GM19455 (cell line): Measurements from ENCODE around the gene GTF2H2C.
"Not testable (repeated sequence)": the region's sequence is repeated elsewhere in the genome, so short reads cannot be mapped to it uniquely, and the experiment has no call there.

Experiments used
- ATAC-seq: cut with Tn5 transposase; IDR thresholded peaks from one replicate; pipeline ENCODE4 v1.9.1; 2021; ENCODE audit not compliant: unreplicated experiment

GTF2H2C gene

DNA sequence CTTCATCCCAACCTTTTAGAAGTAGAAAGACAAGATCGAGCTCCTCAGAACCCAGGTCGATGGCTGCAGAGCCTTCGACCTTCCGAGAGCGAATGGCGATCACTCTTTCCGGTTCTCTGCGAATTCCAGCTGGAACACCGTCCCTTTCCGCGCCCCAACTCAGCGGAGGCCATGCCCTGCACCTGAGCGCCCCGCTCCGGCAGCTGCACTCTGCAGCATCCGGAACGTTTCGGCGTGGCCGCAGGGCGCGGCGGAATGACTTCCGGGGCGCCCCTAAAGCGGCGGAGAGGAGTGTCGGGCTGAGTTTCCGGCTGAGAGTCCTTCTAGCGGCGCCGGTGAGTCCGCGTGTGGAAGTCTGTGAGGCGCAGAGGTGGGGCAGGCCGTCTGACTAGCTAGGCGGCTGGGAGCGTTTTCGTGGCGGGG is at the start of gene GTF2H2C:
GTF2H2C (plus strand) TSS at position 284 of the 423 bp plus-strand sequence. CDS start 4,942 bp downstream, outside the sequence.
- peak; percentile 94 for ATAC-seq

DNA sequence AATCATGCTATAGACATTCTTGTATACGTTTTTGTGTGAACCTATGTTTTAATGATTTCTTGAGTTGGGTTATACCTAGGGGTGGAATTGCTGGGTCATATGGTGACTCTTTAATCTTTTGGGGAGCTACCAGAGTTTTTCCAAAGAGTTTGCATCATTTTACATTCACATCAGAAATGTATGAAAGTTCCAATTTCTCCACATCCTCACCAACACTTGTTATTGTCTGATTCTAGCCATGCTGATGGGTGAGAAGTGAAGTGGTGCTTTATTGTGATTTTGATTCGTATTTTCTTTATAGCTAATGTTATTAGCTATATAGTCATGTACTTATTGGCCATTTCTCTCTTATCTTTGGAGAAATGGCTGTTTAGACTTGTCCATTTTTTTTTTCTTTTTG is 49.3 kb upstream of the GTF2H2C start:
- ATAC-seq, result no peak

DNA sequence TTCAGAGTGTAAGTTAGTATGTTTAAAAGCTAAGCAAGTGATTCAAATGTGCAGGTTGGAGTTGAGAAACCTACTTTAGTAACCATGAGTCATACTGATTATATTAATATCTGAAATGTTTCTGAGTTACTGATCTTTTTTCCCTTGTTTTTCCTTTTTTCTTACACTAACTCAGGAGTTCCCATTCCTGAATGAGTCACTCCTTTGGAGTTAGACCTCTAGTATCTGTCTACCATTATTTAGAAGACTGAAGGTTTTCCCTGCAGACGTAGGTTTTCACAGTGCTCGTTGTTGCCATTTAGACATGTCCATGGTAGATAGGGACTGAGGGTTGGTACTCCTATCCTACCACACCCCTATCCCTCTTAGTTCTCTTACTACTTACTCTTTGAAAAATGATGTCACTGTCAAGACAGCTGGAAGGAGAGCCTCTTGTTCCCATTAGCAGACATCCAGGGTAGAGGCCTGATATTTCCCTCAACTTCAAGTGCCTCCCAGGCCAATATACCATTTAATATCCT is 47.2 kb upstream of the GTF2H2C start:
- no peak for ATAC-seq

DNA sequence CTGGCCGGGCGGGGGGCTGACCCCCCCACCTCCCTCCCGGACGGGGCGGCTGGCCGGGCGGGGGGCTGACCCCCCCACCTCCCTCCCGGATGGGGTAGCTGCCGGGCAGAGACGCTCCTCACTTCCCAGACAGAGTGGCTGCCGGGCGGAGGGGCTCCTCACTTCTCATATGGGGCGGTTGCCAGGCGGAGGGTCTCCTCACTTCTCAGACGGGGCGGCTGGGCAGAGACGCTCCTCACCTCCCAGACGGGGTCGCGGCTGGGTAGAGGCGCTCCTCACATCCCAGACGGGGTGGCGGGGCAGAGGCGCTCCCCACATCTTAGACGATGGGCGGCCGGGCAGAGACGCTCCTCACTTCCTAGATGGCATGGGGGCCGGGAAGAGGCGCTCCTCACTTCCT is 44.4 kb upstream of the GTF2H2C start:
- not testable (repeated sequence) for ATAC-seq

DNA sequence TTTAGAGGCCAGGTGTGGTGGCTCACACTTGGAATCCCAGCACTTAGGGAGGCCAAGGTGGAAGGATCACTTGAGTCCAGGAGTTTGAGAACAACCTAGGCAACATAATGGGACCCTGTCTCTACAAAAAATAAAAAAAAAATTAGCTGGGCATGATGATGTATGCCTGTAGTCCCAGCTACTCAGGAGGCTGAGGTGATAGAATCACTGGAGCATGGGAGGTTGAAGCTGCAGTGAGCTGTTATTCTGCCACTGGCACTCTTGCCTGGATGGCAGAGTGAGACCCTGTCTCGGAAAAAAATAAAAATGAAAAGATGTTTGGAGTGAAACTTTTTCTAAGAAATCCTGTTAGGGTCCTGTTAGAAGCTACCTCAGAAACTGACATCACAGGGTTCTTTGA is 43.2 kb upstream of the GTF2H2C start:
- ATAC-seq, result no peak

DNA sequence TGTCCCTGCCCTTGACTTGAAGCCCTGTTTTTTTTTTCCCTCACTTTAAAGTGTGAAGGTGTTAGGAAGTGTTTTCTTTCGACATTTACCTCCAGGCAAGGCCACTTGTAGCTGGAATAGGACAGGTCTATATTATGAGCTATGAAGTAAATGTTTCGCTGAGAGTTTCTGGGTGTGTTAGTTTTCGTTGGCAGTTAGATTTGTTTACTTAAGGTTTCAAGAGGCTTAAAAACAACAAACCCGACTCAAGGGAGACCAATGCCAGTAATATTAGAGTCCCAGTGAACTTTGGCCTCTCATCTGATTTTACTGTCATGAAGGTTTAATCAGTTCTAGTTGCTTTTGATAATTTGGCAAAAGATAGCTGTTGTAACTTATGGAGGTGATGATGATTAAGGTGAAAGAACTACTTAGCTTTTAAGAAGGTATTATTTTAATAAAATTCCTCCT is 42.2 kb upstream of the GTF2H2C start:
- ATAC-seq, result no peak

DNA sequence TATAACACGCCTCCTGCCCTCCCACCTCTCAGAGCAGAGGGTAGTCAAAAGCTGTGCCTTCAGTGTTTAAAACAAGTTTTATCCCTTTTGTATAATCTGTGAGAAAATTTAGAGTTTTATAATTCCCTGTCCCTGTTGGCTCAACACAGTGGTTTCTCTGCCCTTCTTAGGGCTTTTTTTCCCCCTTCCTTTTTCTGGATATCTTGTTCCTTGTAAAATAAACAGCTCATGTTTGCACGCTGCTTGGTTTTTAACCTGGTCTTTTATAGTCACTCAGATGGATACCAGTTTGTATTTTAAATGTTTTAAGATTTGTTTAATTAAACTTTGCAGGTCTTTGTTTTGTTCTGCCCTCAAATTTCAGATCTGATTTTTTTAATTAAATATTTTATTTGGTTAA is 40.7 kb upstream of the GTF2H2C start:
- ATAC-seq, result no peak

DNA sequence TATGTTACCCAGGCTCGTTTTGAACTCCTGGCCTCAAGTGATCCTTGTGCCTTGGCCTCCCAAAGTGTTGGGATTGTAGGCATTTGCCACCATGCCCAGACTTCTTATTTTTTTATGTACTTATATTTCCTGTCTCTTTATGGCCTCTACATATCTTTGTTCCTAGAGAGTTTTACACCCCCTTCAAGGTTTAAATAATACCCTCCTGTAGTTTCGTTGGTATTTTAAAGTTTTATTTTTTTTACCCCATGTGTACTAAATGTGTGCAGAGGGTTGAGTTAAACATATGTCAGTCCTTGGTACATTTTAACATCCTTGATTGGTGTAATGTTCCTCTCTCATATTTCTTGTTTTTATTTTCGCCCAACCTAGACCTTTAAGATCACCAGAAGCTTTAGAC is 38.0 kb upstream of the GTF2H2C start:
- no peak for ATAC-seq

DNA sequence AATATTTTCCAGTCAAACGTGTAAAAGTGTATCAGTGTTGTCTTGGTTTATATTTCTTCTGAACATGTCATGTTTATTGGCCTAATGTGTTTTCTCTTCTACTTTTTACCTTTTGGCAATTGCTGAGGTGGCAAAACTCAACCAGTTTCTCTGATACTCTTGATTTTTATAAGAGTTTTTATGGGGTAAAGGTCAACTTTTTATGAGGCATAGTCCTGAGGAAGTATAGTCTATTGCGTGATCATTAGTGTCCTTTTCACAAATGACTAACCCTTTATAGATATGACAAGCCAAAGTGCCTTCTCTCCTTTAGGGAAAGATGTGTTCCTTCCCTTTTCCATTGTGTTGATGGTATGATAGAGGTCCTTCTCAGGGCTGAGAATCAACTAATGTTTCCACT is 34.5 kb upstream of the GTF2H2C start:
- ATAC-seq, result no peak

DNA sequence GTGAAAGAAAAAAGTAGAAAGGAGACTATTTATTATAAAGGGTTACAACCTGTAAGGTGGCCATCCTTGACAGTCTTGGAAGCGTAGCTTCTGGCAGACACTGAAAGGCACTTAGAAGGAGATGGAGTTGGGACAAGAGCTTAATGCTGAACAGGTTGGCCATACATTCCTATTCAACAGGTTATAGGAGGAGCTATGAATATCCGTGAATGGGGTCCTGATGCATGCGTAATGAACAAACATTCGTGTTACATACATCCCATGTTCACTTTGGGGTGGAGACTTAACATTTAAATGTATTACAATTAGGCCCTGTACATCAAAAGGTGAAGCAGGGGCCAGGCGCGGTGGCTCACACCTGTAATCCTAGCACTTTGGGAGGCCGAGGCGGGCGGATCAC is 33.3 kb upstream of the GTF2H2C start:
- ATAC-seq, result no peak

DNA sequence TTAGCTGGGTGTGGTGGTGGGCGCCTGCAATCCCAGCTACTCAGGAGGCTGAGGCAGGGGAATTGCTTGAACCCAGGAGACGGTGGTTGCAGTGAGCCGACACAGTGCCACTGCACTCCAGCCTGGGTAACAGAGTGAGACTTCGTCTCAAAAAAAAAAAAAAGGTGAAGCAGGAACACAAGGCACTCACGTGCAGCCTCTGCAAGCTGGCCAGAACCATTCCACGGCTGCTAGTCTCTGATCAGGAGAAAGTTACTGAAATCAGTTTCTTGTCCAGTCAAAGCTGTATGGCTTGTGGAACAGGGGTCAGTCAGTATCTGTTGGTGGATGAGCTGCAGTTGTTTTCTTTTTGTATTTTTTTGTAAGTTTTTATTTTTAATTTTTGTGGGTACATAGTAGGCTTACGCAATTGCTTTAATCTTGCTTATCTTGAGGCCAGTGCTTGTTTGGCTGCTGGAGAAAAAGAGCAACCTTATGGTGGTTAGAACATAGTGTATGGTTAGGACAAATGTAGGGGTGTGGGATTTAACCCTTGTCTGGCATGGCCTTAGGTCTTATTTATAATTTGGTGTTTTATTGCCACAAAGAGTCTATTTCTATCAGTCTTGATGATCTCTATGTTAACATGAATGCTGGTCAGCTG is 32.7 kb upstream of the GTF2H2C start:
- no peak for ATAC-seq

DNA sequence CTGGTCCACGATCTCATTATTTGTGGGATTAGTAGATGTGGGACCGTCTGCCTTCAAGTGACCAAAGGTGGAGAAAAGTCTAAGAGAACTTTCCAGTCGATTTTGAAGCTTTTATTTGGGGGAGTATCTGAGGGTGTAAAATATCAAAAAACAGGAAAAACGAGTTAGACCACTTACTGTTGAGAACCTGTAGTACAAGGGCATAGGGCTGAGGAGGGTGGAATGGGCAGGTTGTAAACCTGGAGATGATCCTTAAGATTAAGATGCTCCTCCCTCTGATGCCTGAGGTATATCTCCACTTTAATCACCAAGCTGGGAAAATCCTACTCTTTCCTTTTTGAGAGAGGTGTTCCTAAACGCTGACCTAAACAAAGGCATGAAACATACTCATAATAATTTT is 32.0 kb upstream of the GTF2H2C start:
- no peak for ATAC-seq

DNA sequence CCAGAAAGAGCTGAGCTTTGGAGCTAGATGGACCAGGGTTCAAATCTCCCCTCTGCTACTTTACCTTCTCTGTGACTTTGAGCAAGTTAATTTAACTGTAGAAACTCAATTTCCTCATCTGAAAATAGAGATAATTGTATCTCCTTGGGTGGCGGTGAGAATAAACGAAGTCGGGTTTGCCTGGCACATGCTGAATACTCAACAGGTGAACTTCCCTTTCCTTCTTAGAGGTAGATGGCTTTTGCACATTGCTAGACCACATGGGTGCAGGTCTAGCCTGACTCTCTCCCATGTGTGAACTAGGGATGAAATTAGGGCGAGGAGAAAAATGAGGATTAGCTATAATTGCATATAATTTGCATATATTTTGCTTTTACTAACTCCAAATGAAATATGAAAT is 31.4 kb upstream of the GTF2H2C start:
- ATAC-seq, result no peak

DNA sequence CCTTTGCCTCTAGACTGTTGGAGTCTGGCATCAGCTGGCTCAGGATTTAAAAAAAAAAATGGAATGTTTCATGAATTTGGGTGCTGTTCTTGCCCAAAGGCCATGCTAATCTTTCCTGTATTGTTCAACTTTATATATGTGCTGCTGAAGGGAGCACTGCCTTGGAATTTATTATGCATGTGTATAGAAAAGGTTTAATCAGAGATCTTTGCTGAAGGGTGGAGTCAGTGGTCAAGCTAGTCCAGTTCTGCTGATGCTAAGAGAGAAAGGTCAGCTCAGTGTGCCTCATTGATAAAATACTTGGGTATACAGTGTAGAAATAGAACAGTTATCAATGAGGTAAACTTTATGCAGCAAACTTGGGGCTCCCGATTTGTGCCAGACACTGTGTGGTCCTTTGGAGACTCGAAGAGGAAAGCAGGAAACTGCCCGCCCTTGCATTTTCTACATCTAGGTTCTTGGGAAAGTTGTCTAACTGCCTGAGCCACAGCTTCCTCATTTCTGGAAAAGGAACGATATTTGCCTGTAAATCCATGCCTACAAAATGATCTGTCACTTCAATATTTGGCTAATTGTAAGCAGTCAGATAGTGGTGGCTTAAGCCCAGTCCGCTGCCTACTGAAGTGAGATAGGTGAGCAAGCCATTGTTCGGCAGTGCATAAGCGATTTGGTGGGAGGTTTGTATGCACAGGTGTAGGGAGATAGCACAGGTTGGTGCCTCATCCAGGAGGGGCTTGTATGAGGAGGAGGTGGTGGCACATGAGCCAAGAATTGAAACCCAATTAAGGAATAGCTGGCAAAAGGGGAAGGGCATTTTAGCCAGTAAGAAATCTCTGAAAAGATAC is 29.2 kb upstream of the GTF2H2C start:
- no peak for ATAC-seq

DNA sequence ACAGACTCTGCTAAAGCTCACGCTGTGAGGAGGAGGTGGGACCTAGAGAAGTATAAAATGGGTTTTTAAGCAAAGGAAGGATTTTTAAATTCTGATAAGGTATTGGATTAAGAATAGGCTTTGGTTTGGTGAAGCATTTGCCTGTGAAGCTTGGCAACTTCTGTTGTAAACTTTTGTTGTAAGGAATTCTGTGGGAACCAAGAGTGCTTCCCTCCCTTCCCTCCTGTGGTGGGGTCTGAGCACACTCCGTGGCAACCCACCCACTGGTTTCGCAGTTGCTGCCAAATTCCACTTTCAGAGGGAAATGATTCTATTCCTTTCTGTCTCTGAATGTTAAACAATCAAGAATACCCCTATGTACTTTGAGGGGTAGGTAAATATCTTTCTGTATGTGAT is 28.6 kb upstream of the GTF2H2C start:
- no peak for ATAC-seq

DNA sequence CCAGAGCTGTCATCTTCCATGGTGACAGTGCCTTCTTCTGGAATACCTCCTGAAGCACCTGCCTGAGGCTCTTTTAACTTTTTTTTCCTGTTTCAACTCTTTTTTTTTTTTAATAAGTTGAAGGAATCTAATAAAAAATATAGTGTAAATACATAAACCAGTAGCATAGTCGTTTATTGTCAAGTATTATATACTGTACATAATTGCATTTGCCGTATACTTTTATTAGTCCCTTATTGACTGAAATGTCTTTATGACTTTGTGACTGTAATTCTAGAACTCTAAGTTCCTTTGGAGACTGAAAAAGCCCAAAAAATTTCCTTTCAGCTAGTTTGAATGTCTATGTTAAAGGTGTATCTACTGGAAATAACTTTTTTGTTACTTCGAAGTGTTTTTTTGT is 22.1 kb upstream of the GTF2H2C start:
- ATAC-seq, result not testable (repeated sequence)

DNA sequence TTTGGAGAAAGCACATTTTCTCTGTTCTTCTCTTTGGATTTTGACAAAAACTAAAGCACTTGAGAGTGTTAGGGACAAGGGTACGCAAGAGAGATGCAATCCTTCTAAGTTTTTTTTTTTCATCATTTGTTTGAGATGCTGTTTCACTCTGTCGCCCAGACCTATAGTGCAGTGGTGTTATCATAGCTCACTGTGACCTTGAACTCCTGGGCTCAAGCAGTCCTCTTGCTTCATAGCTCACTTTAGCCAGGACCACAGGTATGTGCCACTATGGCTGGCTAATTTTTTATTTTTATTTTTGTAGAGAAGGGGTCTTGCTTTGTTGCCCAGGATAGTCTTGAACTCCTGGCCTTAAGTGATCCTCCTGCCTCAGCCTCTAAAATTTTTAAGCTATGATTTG is 21.3 kb upstream of the GTF2H2C start:
- ATAC-seq, result not testable (repeated sequence)

DNA sequence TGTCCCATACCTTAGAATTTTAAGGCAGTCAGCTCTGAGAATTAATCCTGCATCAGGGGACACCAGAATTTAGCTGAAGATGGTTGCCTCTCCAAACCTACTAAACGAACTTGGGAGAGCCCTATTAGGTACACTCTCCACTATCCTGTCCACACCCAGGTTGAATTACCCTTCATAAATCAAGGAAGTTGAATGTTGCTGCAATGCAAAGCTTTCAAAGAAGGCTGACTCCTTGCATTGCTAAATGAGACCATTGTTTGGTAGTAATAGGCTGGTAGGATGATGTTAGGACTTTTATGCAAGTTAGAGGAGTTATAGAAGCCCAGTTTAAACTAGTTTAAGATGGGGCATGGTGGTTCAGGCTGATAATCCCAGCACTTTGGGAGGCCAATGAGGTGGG is 18.6 kb upstream of the GTF2H2C start:
- ATAC-seq, result not testable (repeated sequence)

DNA sequence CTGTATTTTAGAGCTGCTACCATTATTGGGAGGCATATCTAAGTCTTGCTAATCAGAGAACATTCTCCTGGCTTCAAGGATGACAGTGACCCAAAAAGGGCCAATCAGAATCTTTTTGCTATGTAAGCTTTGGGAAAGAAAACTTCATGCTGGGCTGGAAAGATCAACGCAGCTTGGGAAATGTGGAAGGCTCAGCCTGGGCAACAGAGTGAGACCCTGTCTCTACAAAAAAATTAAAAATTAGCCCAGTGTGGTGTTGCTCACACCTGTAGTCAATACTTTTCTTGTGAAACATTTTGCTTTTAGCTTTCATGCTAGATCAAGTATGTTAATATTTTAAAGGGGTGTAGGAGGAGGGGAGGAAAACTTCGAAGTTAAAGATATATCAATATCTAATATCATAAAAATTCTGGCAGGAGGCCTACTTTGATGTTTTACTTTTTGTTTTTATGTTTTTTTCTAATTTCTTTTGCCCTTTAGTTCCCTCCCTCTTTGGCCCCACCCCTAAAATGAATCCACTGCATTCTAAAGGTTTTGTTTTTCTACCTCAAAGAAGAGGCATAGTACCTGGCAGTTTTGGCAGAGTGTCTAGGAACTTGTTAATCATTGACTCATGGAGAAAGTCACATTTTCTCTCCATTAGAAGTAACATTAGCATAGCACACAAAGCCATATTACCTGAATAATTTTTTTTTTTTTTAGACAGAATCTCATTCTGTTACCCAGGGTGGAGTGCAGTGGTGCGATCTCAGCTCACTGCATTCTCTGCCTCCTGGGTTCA is 17.0 kb upstream of the GTF2H2C start:
- not testable (repeated sequence) for ATAC-seq

DNA sequence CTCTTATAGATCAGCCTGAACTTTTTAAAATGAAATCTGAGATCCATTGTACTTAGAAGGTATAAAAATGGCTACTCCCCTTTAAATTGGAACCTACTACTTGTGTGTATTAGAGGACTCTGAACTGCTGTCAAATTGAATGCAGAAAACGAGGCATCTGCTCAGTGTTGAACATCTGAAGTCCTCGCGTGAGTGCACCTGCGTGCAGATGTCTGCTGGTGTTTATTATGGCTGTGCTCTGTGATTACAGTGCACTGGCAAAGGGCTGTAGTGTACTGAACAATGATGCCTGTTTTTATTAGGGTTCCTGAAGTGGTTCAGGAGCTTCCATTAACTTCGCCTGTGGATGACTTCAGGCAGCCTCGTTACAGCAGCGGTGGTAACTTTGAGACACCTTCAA is 15.4 kb upstream of the GTF2H2C start:
- ATAC-seq, result not testable (repeated sequence)
